Transverse colon (tissue), 4 donors: ENCODE results near the gene FAXC. TPM values are rescaled to one million over a fixed set of nuclear protein-coding genes. Genes with fewer than 3 reads are reported as not detected.

Source experiments
- DNase-seq: peaks from one replicate; pipeline ENCODE4 v3.0.0-alpha.2; 2019
- H3K27ac ChIP-seq, 4 donors: fragments of 200-600 bp; sonication (generic); 2 replicates each; pipeline ENCODE4 v1.5.1; 2016 to 2018; ENCODE audit warnings: inconsistent platforms in 4 of 4
- H3K27me3 ChIP-seq: fragments of 200-600 bp; sonication (generic); 2 replicates; pipeline ENCODE4 v1.5.1; 2017; ENCODE audit warnings: inconsistent platforms
- H3K36me3 ChIP-seq, 4 donors: fragments of 200-600 bp; sonication (generic); 2 replicates each; pipeline ENCODE4 v1.5.1; 2017 to 2019; ENCODE audit warnings: inconsistent platforms in 4 of 4
- H3K4me1 ChIP-seq, 4 donors: fragments of 200-600 bp; sonication (generic); 2 replicates each; pipeline ENCODE4 v1.5.1; 2017 to 2020; ENCODE audit warnings: inconsistent platforms in 4 of 4
- H3K4me3 ChIP-seq, 4 donors: fragments of 200-600 bp; sonication (generic); 1 replicate in 1 of 4; 2 replicates in 3 of 4; pipeline versions ENCODE4 v1.5.1 to v1.6.1; 2017 to 2019; ENCODE audit warnings: inconsistent platforms in 4 of 4
- H3K9me3 ChIP-seq, 2 donors: fragments of 200-600 bp; sonication (generic); 2 replicates each; pipeline ENCODE4 v1.5.1; 2017 to 2019; ENCODE audit warnings: inconsistent platforms in 2 of 2
- CTCF ChIP-seq, 5 experiments: fragments of 200-600 bp in 3 of 5; fragments of 450-650 bp in 2 of 5; sonication (generic) in 3 of 5; IDR thresholded peaks; 1 replicate in 2 of 5; 2 replicates in 3 of 5; pipeline ENCODE4 v1.5.1; 2016 to 2017; ENCODE audit warnings: antibody characterized with exemption in 5 of 5, inconsistent platforms in 3 of 5, mild to moderate bottlenecking in 2 of 5, moderate library complexity in 1 of 5
- EP300 ChIP-seq: sonication (generic); formaldehyde crosslinking; IDR thresholded peaks from one replicate; pipeline ENCODE4 v1.6.1; 2017; ENCODE audit warnings: antibody characterized with exemption, low read depth
- POLR2A ChIP-seq: fragments of 450-650 bp; IDR thresholded peaks from one replicate; pipeline ENCODE4 v1.6.1; 2016; ENCODE audit warnings: antibody characterized with exemption, mild to moderate bottlenecking, moderate library complexity
- POLR2AphosphoS5 ChIP-seq, 3 donors: sonication (generic); formaldehyde crosslinking; IDR thresholded peaks; one replicate each; pipeline ENCODE4 v1.6.1; 2016; ENCODE audit warnings: antibody characterized with exemption in 3 of 3
- WGBS, 2 donors: methylation state at CpG; one replicate each; pipeline ENCODE4 v1.1.5; 2018; ENCODE audit warnings: low coverage in 1 of 2; 5-methylcytosine and 5-hydroxymethylcytosine counted together
- in situ Hi-C, 4 donors: fragments of 200-750 bp; cut with MboI; loops; one replicate each; pipeline versions ENCODE4 v1.15.0 to v1.15.1; 2017; ENCODE audit warnings: low sequenced_read_pairs in 3 of 4, low pct_ligation_motif_present in 1 of 4, low pct_unique_long_range_greater_than_20kb in 1 of 4
- intact Hi-C: fragments of 100-400 bp; cut with DNase I; formaldehyde crosslinking; loops from one replicate; pipeline ENCODE4 v1.15.1; 2023; ENCODE audit warnings: low total_unique reads
- total RNA-seq, 4 donors: library from RNA; depleted of rRNA; stranded (reverse); fragments of >200 nt; gene quantifications; one replicate each; pipeline ENCODE4 v1.1.0, GENCODE V29; 2016

The FAXC gene
- total RNA-seq, 4 donors from 2014 or later, result 0.75 to 285 (median 7.1) TPM

GRCh38 chr6:99334526-99335127 is 14.8 kb downstream of the FAXC start:
- TF ChIP-seq EP300 (no peak), POLR2A (no peak), POLR2AphosphoS5 (IDR thresholded peaks at IDR 0.05) (no peak), CTCF (IDR thresholded peaks at IDR 0.05) (peak; percentile 42 to 66 (median 47))
- no peaks in the 10 kb centered on the region for H3K9me3 ChIP-seq
- intact Hi-C loops, result loop anchor here (10.0 kb wide), 1 partner anchor 60 kb away; the partner anchor contains the start of gene COQ3
- peaks cover 0 to 4% (median 0%) of the 10 kb centered on the region in 4 donors for H3K4me1 ChIP-seq
- no peak overlapping the region for H3K4me3 ChIP-seq
- peak overlapping the region; percentile 22 to 70 (median 46) for H3K27ac ChIP-seq
- no peaks in the 10 kb centered on the region for H3K36me3 ChIP-seq
- no peaks in the 10 kb centered on the region for H3K27me3 ChIP-seq
- no peak for DNase-seq
- in situ Hi-C loops, result no loop called here
- WGBS, 2 donors, result 21% methylated on average over 2 of the region's 2 CpGs; no CpG with 5 or more reads in 1 of the 2 donors

- TF ChIP-seq POLR2AphosphoS5 (IDR thresholded peaks at IDR 0.05) (no peak), CTCF (IDR thresholded peaks at IDR 0.05) (no peak)
- H3K36me3 ChIP-seq, result no peaks in the 10 kb centered on the region
- intact Hi-C loops, result loop anchor here (10.0 kb wide), 1 partner anchor 62 kb away; the partner anchor contains the start of gene COQ3
- peaks cover 0 to 4% (median 0%) of the 10 kb centered on the region in 4 donors for H3K4me1 ChIP-seq
- no peak for DNase-seq
- H3K27ac ChIP-seq, result no peak overlapping the region
- in situ Hi-C loops, result no loop called here
- H3K4me3 ChIP-seq, result no peak overlapping the region
- H3K9me3 ChIP-seq, result no peaks in the 10 kb centered on the region
- 72 to 85% methylated on average over 5 to 6 of the region's 6 CpGs for WGBS, 2 donors
- H3K27me3 ChIP-seq, result no peaks in the 10 kb centered on the region
These were observed 16.4 kb downstream of the FAXC start for GRCh38 chr6:99333068-99333467.

GRCh38 chr6:99331531-99331930 is 17.9 kb downstream of the FAXC start:
- no peaks in the 10 kb centered on the region for H3K27me3 ChIP-seq
- H3K27ac ChIP-seq, result no peak overlapping the region
- no peaks in the 10 kb centered on the region for H3K36me3 ChIP-seq
- peaks cover 0 to 4% (median 0%) of the 10 kb centered on the region in 4 donors for H3K4me1 ChIP-seq
- intact Hi-C loops, result loop anchor here (10.0 kb wide), 1 partner anchor 63 kb away; the partner anchor contains the start of gene COQ3
- no peak overlapping the region for H3K4me3 ChIP-seq
- in situ Hi-C loops, result no loop called here
- no peak for TF ChIP-seq EP300
- no peak for TF ChIP-seq POLR2A
- no peak for TF ChIP-seq POLR2AphosphoS5 (IDR thresholded peaks at IDR 0.05)
- TF ChIP-seq CTCF (IDR thresholded peaks at IDR 0.05), result no peak
- no peak for DNase-seq
- no peaks in the 10 kb centered on the region for H3K9me3 ChIP-seq
- WGBS, 2 donors, result 82% methylated on average over 3 of the region's 3 CpGs; no CpG with 5 or more reads in 1 of the 2 donors

- in situ Hi-C loops (no loop called here), intact Hi-C loops (loop anchor here (10.0 kb wide), 1 partner anchor 65 kb away; the partner anchor contains the start of gene COQ3)
- peak; percentile 57 for DNase-seq
- H3K36me3 ChIP-seq, result no peaks in the 10 kb centered on the region
- no peak overlapping the region for H3K4me3 ChIP-seq
- no peaks in the 10 kb centered on the region for H3K27me3 ChIP-seq
- H3K27ac ChIP-seq, result no peak overlapping the region
- peaks cover 0 to 4% (median 0%) of the 10 kb centered on the region in 4 donors for H3K4me1 ChIP-seq
- H3K9me3 ChIP-seq, result no peaks in the 10 kb centered on the region
- 2% methylated on average over 2 of the region's 2 CpGs; no CpG with 5 or more reads in 1 of the 2 donors for WGBS, 2 donors
- TF ChIP-seq POLR2AphosphoS5 (IDR thresholded peaks at IDR 0.05) (no peak), CTCF (IDR thresholded peaks at IDR 0.05) (peak; percentile 51 to 73 (median 72))
These were observed 19.3 kb downstream of the FAXC start for GRCh38 chr6:99330159-99330558.
